MCF 10A (cell line): ENCODE results near the gene DIDO1. TPM values are rescaled to one million over a fixed set of nuclear protein-coding genes. Genes with fewer than 3 reads are reported as not detected.

Source experiments
- BruUV-seq: library from RNA; stranded (reverse); fragments of 400-500 nt; replicated peaks from 2 replicates; lab custom pipeline; 2021; lab: Mats Ljungman, UMichigan
- CTCF ChIA-PET: fragments of 300-600 bp; sonication (Branson Sonifier 250); formaldehyde crosslinking; extraction: SDS; loops from one replicate; lab custom pipeline; 2021; ENCODE audit warnings: antibody characterized with exemption, inconsistent platforms; lab: Yijun Ruan, JAX
- POLR2A ChIA-PET: fragments of 300-600, 350-650 bp; sonication (Branson Sonifier 250); formaldehyde crosslinking; extraction: SDS; loops from one replicate; lab custom pipeline; 2020; ENCODE audit warnings: antibody characterized with exemption, inconsistent platforms; lab: Yijun Ruan, JAX
- DNase-seq: peaks from one replicate; pipeline ENCODE4 v3.0.0-alpha.2; 2018; ENCODE audit not compliant: unreplicated experiment
- H3K27ac Mint-ChIP-seq: one replicate; pipeline ENCODE4 v1.8.0; 2022; ENCODE audit warnings: mild to moderate bottlenecking, low read depth, mixed read lengths; ENCODE audit not compliant: unreplicated experiment
- H3K27me3 Mint-ChIP-seq: one replicate; pipeline ENCODE4 v1.8.0; 2022; ENCODE audit warnings: mixed read lengths; ENCODE audit not compliant: insufficient read depth, unreplicated experiment
- H3K36me3 Mint-ChIP-seq: one replicate; pipeline ENCODE4 v1.8.0; 2022; ENCODE audit warnings: mild to moderate bottlenecking, moderate library complexity, mixed read lengths; ENCODE audit not compliant: insufficient read depth, unreplicated experiment
- H3K4me1 Mint-ChIP-seq: one replicate; pipeline ENCODE4 v1.8.0; 2022; ENCODE audit warnings: mixed read lengths; ENCODE audit not compliant: insufficient read depth, unreplicated experiment
- H3K4me3 Mint-ChIP-seq: one replicate; pipeline ENCODE4 v1.8.0; 2022; ENCODE audit warnings: mild to moderate bottlenecking, moderate library complexity, mixed read lengths; ENCODE audit not compliant: unreplicated experiment
- H3K9me3 Mint-ChIP-seq: one replicate; pipeline ENCODE4 v1.8.0; 2022; ENCODE audit warnings: mixed read lengths; ENCODE audit not compliant: unreplicated experiment
- CTCF ChIP-seq: fragments of 200-600 bp; IDR thresholded peaks from one replicate; pipeline ENCODE4 v1.8.0; 2022; ENCODE audit warnings: antibody characterized with exemption, mild to moderate bottlenecking; ENCODE audit not compliant: unreplicated experiment
- intact Hi-C: fragments of 100-400 bp; cut with micrococcal nuclease; formaldehyde crosslinking; loops from 2 replicates; pipeline ENCODE4 v1.14.1; 2022
- total RNA-seq: library from RNA; stranded (reverse); gene quantifications from 2 replicates; pipeline ENCODE4 v1.2.3, GENCODE V29; 2022

Gene DIDO1
- total RNA-seq, 1 experiment from 2014 or later: 36.8 TPM

GRCh38 chr20:62967149-62967501 lies 40.8 kb upstream of the DIDO1 start:
- intact Hi-C loops: no loop called here
- Mint-ChIP-seq H3K36me3 (no peaks in the 10 kb centered on the region), H3K27me3 (peaks cover 7% of the 10 kb centered on the region), H3K27ac (no peak overlapping the region), H3K4me3 (no peak overlapping the region), H3K9me3 (no peaks in the 10 kb centered on the region), H3K4me1 (peaks cover 4% of the 10 kb centered on the region)
- TF ChIP-seq CTCF: no peak
- POLR2A ChIA-PET: interaction anchor here (0.6 kb wide), 1 partner anchor 51 kb away, joined by 3 read pairs; no protein-coding TSS in a partner anchor
- no peak for DNase-seq
- BruUV-seq: no TSS peak
- CTCF ChIA-PET: interaction anchor here (2.1 kb wide), 1 partner anchor 42 kb away, joined by 11 read pairs; no protein-coding TSS in a partner anchor

GRCh38 chr20:62966212-62967148 lies 40.2 kb upstream of the DIDO1 start:
- H3K4me3 Mint-ChIP-seq: no peak overlapping the region
- ChIA-PET CTCF (interaction anchor here (2.1 kb wide), 1 partner anchor 43 kb away, joined by 11 read pairs; no protein-coding TSS in a partner anchor), POLR2A (interaction anchor here (0.6 kb wide), 1 partner anchor 50 kb away, joined by 3 read pairs; no protein-coding TSS in a partner anchor)
- H3K27ac Mint-ChIP-seq: no peak overlapping the region
- no peaks in the 10 kb centered on the region for H3K4me1 Mint-ChIP-seq
- BruUV-seq: no TSS peak
- no peaks in the 10 kb centered on the region for H3K9me3 Mint-ChIP-seq
- H3K36me3 Mint-ChIP-seq: no peaks in the 10 kb centered on the region
- peaks cover 6% of the 10 kb centered on the region for H3K27me3 Mint-ChIP-seq
- no peak for DNase-seq
- intact Hi-C loops: no loop called here
- no peak for TF ChIP-seq CTCF

GRCh38 chr20:62965363-62965771 lies 39.1 kb upstream of the DIDO1 start:
- no peaks in the 10 kb centered on the region for H3K4me1 Mint-ChIP-seq
- H3K27me3 Mint-ChIP-seq: no peaks in the 10 kb centered on the region
- intact Hi-C loops: no loop called here
- no peaks in the 10 kb centered on the region for H3K36me3 Mint-ChIP-seq
- CTCF ChIA-PET: interaction anchor here (0.5 to 1.5 kb wide), 4 partner anchors 11 to 44 kb away, joined by 3 to 9 read pairs (median 3); no protein-coding TSS in a partner anchor
- DNase-seq: no peak
- no TSS peak for BruUV-seq
- TF ChIP-seq CTCF: no peak
- no peaks in the 10 kb centered on the region for H3K9me3 Mint-ChIP-seq
- no peak overlapping the region for H3K4me3 Mint-ChIP-seq
- POLR2A ChIA-PET: interaction anchor here (1.1 kb wide), 1 partner anchor 97 kb away, joined by 3 read pairs; no protein-coding TSS in a partner anchor
- H3K27ac Mint-ChIP-seq: no peak overlapping the region

- DNase-seq: no peak
- intact Hi-C loops: no loop called here
- CTCF ChIA-PET: interaction anchor here (0.5 to 1.5 kb wide), 4 partner anchors 13 to 44 kb away, joined by 3 to 9 read pairs (median 3); no protein-coding TSS in a partner anchor
- POLR2A ChIA-PET: interaction anchor here (1.1 kb wide), 1 partner anchor 96 kb away, joined by 3 read pairs; no protein-coding TSS in a partner anchor
- no TSS peak for BruUV-seq
- Mint-ChIP-seq H3K4me3 (no peak overlapping the region), H3K9me3 (no peaks in the 10 kb centered on the region), H3K36me3 (no peaks in the 10 kb centered on the region), H3K27ac (no peak overlapping the region), H3K27me3 (no peaks in the 10 kb centered on the region), H3K4me1 (no peaks in the 10 kb centered on the region)
- TF ChIP-seq CTCF: no peak
Observed at GRCh38 chr20:62964700-62965099, 38.4 kb upstream of the DIDO1 start.
